Measurements from ENCODE around the gene MAGEB3.

MAGEB3 gene

DNA sequence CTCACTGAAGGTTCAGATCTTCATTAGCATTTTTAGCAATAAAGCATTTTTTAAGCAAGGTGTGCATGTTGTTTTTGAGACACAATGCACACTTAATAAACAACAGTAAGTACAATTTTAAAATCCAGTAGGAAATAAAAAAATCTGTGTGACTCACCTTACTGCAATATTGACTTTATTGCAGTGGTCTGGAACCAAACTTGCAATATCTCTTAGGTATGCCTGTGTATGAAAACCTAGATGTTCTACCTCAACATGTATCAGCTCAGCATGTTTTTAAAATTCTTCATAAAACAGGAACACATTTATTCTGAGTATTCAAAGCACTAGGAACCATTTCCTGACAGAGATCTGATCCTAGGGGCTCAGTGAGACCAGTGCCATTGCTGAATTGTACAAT lies 52.1 kb downstream of the MAGEB3 start:
- no peak for DNase-seq

DNA sequence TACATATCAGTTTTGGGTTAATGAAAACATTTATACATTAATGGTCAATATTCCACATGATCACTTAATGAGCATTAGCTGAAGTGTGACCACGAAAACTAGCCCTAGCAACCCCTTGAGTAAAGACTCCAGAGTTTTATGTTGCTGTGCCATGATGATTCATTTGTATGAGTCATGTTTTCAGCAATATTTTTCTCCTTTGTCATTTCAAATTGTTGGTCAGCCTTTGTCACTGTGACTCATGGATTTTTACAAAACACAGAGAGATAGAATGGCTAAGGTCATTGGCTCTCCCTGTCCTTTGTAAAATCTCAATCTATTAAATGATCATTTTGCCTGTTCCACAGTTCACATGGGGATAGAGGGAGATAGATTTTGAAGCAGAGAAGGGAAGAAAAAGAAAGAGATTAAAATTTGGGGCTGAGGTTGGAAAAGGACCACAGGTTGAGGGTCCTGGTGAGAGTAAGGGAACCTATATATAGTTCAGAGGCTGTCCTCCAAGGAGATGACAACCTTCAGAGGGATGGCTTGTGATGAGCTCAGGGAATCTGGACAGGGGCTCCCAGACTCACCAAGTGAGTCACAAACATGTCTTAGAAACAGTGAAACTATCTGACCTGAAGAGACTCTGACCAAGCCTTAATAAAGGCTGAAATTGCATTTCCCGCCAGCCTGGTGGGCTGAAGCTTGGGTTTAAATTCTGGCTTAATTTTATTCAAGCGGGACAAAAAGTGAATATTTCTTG lies 53.2 kb downstream of the MAGEB3 start:
- no peak for DNase-seq

All from GOT3 (cell line).